Epithelial cell of proximal tubule (primary cell): ENCODE results near the gene TSPAN4. TPM values are rescaled to one million over a fixed set of nuclear protein-coding genes. Genes with fewer than 3 reads are reported as not detected.
A peak's percentile ranks its signal among the peaks of the same experiment; 100 is the strongest.

ENCODE experiments used
- DNase-seq: peaks from one replicate; pipeline ENCODE4 v3.0.0-alpha.2; 2011; ENCODE audit warnings: low read depth
- H3K4me3 ChIP-seq: 2 replicates; pipeline ENCODE4 v1.5.1; 2011; ENCODE audit warnings: low read depth, mild to moderate bottlenecking, low read length
- CTCF ChIP-seq: conservative IDR thresholded peaks from 2 replicates; pipeline ENCODE4 v1.5.1; 2012; ENCODE audit warnings: low read depth, mild to moderate bottlenecking, low read length
- total RNA-seq: library from RNA; depleted of rRNA; stranded (reverse); fragments of >200 nt; gene quantifications from 2 replicates; pipeline ENCODE4 v1.2.3, GENCODE V29; 2015

Gene TSPAN4
- total RNA-seq, 1 donor from 2014 or later, result 118 TPM

- DNase-seq, result peak; percentile 57
- H3K4me3 ChIP-seq, result peak within 1 kb of the TSS; percentile 96
- no peak for TF ChIP-seq CTCF
These were observed 33.2 kb upstream of the TSPAN4 start, which contains the start of gene RPLP2 for GRCh38 chr11:809287-810039. Gene RPLP2 (plus strand): TSS chr11:809967. CDS start chr11:810235, 268 bp downstream.

- DNase-seq, result no peak
- peak overlapping the region; percentile 96 for H3K4me3 ChIP-seq
- no peak for TF ChIP-seq CTCF
These were observed 32.5 kb upstream of the TSPAN4 start for GRCh38 chr11:810040-810567.

- peak overlapping the region; percentile 96 for H3K4me3 ChIP-seq
- peak; percentile 36 for TF ChIP-seq CTCF
- no peak for DNase-seq
These were observed 31.0 kb upstream of the TSPAN4 start for GRCh38 chr11:811446-812245.

DNA sequence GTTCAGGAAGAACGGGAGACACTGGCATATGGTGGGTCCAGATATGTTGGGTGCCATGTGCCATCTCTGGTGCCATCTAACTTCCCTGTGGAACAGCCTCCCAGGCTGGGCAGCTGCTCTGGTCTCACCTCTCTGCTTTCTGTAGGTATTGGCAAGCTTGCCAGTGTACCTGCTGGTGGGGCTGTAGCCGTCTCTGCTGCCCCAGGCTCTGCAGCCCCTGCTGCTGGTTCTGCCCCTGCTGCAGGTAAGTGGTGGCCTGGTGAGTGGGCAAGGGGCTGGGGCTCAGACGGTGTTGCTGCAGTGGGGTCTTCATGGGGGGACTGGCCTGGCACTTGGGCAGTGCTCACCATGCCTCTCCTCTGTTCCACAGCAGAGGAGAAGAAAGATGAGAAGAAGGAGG is 30.3 kb upstream of the TSPAN4 start:
- DNase-seq, result no peak

GRCh38 chr11:813072-813455 is 29.6 kb upstream of the TSPAN4 start:
- no peak for TF ChIP-seq CTCF
- no peak for DNase-seq
- no peak overlapping the region for H3K4me3 ChIP-seq

More for the DNA sequence above, 30.3 kb upstream of the TSPAN4 start:
- no peak for TF ChIP-seq CTCF
- H3K4me3 ChIP-seq, result no peak overlapping the region

GRCh38 chr11:813456-814096 is 29.1 kb upstream of the TSPAN4 start:
- no peak for TF ChIP-seq CTCF
- H3K4me3 ChIP-seq, result no peak overlapping the region
- no peak for DNase-seq
